Posterior cingulate gyrus (tissue), 11 donors: ENCODE measurements around the gene KRT25.

ENCODE experiments used
- DNase-seq, 10 donors: peaks; one replicate each; pipeline versions ENCODE4 v3.0.0 to v3.0.0-alpha.2; 2020 to 2021; ENCODE audit warnings: mixed read lengths in 3 of 10
- intact Hi-C: fragments of 100-400 bp; cut with DNase I; formaldehyde crosslinking; loops from one replicate; pipeline ENCODE4 v1.15.1; 2023

KRT25 gene

DNA sequence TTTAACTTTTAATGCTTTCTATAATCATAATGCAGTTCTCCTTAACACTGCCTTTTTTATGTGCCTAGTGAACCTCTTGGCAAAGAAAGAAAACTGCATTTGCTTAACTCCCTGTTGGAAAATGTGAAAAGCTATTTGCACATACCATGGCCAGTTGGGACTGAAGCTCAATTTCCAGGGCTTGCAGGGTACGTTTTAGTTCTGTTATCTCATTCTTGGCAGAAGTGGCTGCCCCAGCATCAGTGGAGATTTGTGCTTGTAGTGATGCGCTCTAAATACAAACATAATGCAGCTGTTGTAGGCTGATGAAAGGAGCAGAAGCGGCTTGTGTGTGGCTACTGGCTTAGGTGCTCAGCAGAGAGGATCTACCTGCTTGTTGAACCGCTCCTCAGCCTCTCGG is 55.3 kb downstream of the KRT25 start:
- DNase-seq: no peak
- intact Hi-C loops: no loop called here

DNA sequence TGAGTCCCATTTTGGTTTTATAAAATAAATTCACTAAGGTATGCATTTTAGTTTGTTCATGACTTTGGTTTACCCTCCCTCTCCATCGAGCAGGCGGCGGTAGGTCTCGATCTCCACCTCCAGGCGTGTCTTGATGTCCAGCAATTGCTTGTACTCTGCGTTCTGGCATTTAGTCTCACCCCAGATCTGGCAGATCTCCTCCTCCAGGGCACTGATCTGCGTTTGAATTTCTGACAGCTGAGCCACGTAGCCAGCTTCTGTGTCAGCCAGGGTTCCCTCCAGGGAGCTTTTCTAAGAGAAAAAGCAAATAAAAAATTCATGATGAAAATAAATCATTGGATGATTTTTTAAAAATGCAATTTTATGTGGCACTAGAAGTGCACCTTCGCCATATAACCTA is 55.8 kb downstream of the KRT25 start:
- intact Hi-C loops: no loop called here
- DNase-seq: no peak
